GM12878 (cell line): ENCODE results near the gene APOA4. TPM values are rescaled to one million over a fixed set of nuclear protein-coding genes. Genes with fewer than 3 reads are reported as not detected.

Experiments
- ATAC-seq: fragments of 200-7000 bp; cut with Tn5 transposase; 3 replicates; pipeline ENCODE4 v1.9.1; 2020; ENCODE audit warnings: mild to moderate bottlenecking, moderate library complexity
- BruUV-seq: library from RNA; stranded (reverse); fragments of 400-500 nt; replicated peaks from 2 replicates; lab custom pipeline; 2021; lab: Mats Ljungman, UMichigan
- CTCF ChIA-PET: fragments of 300-600 bp; sonication (Branson Sonifier 250); formaldehyde crosslinking; extraction: SDS; loops from one replicate; lab custom pipeline; 2021; ENCODE audit warnings: inconsistent platforms; lab: Yijun Ruan, JAX
- POLR2A ChIA-PET: fragments of 350-600 bp; formaldehyde crosslinking; extraction: SDS; loops from one replicate; lab custom pipeline; 2021; ENCODE audit warnings: inconsistent platforms; lab: Charles Lee
- RAD21 ChIA-PET: fragments of 300-600 bp; sonication (Branson Sonifier 250); formaldehyde crosslinking; loops from one replicate; lab custom pipeline; 2023; ENCODE audit warnings: antibody characterized with exemption; ENCODE audit not compliant: unreplicated experiment; lab: Charles Lee
- SMC1A ChIA-PET: fragments of 300-600 bp; sonication (Branson Sonifier 250); formaldehyde crosslinking; loops from one replicate; lab custom pipeline; 2023; ENCODE audit not compliant: unreplicated experiment, uncharacterized antibody; lab: Charles Lee
- DNase-seq: peaks from one replicate; pipeline ENCODE4 v3.0.0-alpha.2; 2011; ENCODE audit warnings: low read depth, low spot score
- FAIRE-seq: peaks from 3 replicates; lab custom pipeline; 2011; peaks lifted over from hg19 to GRCh38; lab: Jason Lieb, UNC
- H2AFZ ChIP-seq: 2 replicates; pipeline ENCODE4 v1.6.0; 2011; ENCODE audit warnings: low read depth, low read length, control low read depth; ENCODE audit not compliant: control insufficient read depth
- H3K27ac ChIP-seq: 2 replicates; pipeline ENCODE4 v1.5.1; 2011; ENCODE audit warnings: control low read depth; ENCODE audit not compliant: control insufficient read depth, insufficient read depth
- H3K27me3 ChIP-seq, 2 experiments: replicated peaks in 1 of 2; 2 replicates each; pipeline versions ENCODE4 v1.6.0 to v1.6.1; 2011; ENCODE audit warnings: low read length in 1 of 2; ENCODE audit not compliant: control insufficient read depth in 2 of 2, insufficient read depth in 2 of 2
- H3K36me3 ChIP-seq, 2 experiments: 2 replicates each; pipeline ENCODE4 v1.5.1; 2011; ENCODE audit warnings: low read length in 1 of 2; ENCODE audit not compliant: control insufficient read depth in 2 of 2, insufficient read depth in 2 of 2
- H3K4me1 ChIP-seq: 2 replicates; pipeline ENCODE4 v1.6.1; 2011; ENCODE audit warnings: mild to moderate bottlenecking, low read length, moderate library complexity, mixed read lengths; ENCODE audit not compliant: control insufficient read depth, insufficient read depth
- H3K4me2 ChIP-seq: 2 replicates; pipeline ENCODE4 v1.6.0; 2011; ENCODE audit warnings: control low read depth; ENCODE audit not compliant: control insufficient read depth, insufficient read depth
- H3K4me3 ChIP-seq: fragments of 200-600 bp; sonication (generic); 2 replicates; pipeline ENCODE4 v1.5.1; 2016
- H3K79me2 ChIP-seq: 2 replicates; pipeline ENCODE4 v1.6.0; 2011; ENCODE audit warnings: low read length; ENCODE audit not compliant: control insufficient read depth, insufficient read depth
- H3K9ac ChIP-seq: 2 replicates; pipeline ENCODE4 v1.8.0; 2011; ENCODE audit warnings: low read length, control low read depth, mixed read lengths; ENCODE audit not compliant: control insufficient read depth, insufficient read depth
- H3K9me3 ChIP-seq: replicated peaks from 3 replicates; pipeline ENCODE4 v1.5.1; 2011; ENCODE audit warnings: mild to moderate bottlenecking, low read length; ENCODE audit not compliant: control insufficient read depth, insufficient read depth
- H4K20me1 ChIP-seq: 2 replicates; pipeline ENCODE4 v1.6.0; 2011; ENCODE audit not compliant: control insufficient read depth, insufficient read depth
- CHD1 ChIP-seq: IDR thresholded peaks from 2 replicates; pipeline ENCODE4 v1.6.1; 2012; ENCODE audit warnings: low read depth, low read length, improper control_type of control experiment
- EGR1 ChIP-seq, 2 experiments: IDR thresholded peaks; 1 replicate in 1 of 2; 2 replicates in 1 of 2; pipeline ENCODE4 v1.6.1; 2011 to 2012; ENCODE audit warnings: low read depth in 2 of 2, low read length in 2 of 2, borderline replicate concordance in 1 of 2, mild to moderate bottlenecking in 1 of 2, moderate library complexity in 1 of 2
- FOXM1 ChIP-seq: IDR thresholded peaks from 2 replicates; pipeline ENCODE4 v1.6.1; 2012; ENCODE audit warnings: low read depth, mild to moderate bottlenecking, inconsistent platforms, low read length, moderate library complexity
- JUNB ChIP-seq: IDR thresholded peaks from 2 replicates; pipeline ENCODE4 v1.6.1; 2016; ENCODE audit warnings: antibody characterized with exemption, mild to moderate bottlenecking
- JUND ChIP-seq: IDR thresholded peaks from 2 replicates; pipeline ENCODE4 v1.6.1; 2012; ENCODE audit warnings: low read depth, mild to moderate bottlenecking, low read length, improper control_type of control experiment, moderate library complexity
- KDM1A ChIP-seq: fragments of 200-600 bp; sonication (generic); IDR thresholded peaks from 2 replicates; pipeline ENCODE4 v1.6.1; 2016; ENCODE audit warnings: borderline replicate concordance
- KLF5 ChIP-seq: fragments of 450-650 bp; IDR thresholded peaks from 2 replicates; pipeline ENCODE4 v1.6.1; 2014; ENCODE audit warnings: mild to moderate bottlenecking; ENCODE audit not compliant: partially characterized antibody
- NFXL1 ChIP-seq: fragments of 450-650 bp; IDR thresholded peaks from 2 replicates; pipeline ENCODE4 v1.6.1; 2017; ENCODE audit warnings: antibody characterized with exemption, mild to moderate bottlenecking, borderline replicate concordance
- NRF1 ChIP-seq: conservative IDR thresholded peaks from 2 replicates; pipeline ENCODE4 v1.6.1; 2011; ENCODE audit warnings: mild to moderate bottlenecking, low read depth, low read length, improper control_type of control experiment
- POU2F2 ChIP-seq: IDR thresholded peaks from 3 replicates; pipeline ENCODE4 v1.6.1; 2011; ENCODE audit warnings: low read depth, mild to moderate bottlenecking, low read length, borderline replicate concordance
- RCOR1 ChIP-seq: conservative IDR thresholded peaks from 2 replicates; pipeline ENCODE4 v1.6.1; 2012; ENCODE audit warnings: low read depth, low read length, improper control_type of control experiment
- RFX5 ChIP-seq: IDR thresholded peaks from 2 replicates; pipeline ENCODE4 v1.6.1; 2011; ENCODE audit warnings: low read depth, low read length, improper control_type of control experiment
- SIN3A ChIP-seq: IDR thresholded peaks from 2 replicates; pipeline ENCODE4 v1.6.1; 2012; ENCODE audit warnings: low read depth, low read length, improper control_type of control experiment
- TAF1 ChIP-seq: IDR thresholded peaks from 2 replicates; pipeline ENCODE4 v1.6.1; 2011; ENCODE audit warnings: mild to moderate bottlenecking, low read depth, low read length, borderline replicate concordance
- TCF3 ChIP-seq: IDR thresholded peaks from 2 replicates; pipeline ENCODE4 v1.6.1; 2012; ENCODE audit warnings: low read depth, mild to moderate bottlenecking, low read length, borderline replicate concordance; ENCODE audit not compliant: insufficient read depth
- WGBS: methylation state at CpG from one replicate; pipeline ENCODE4 v1.1.6; 2016; ENCODE audit warnings: low lambda C conversion rate; ENCODE audit not compliant: insufficient replicate concordance, insufficient coverage; ENCODE audit errors: missing lambda C conversion rate; 5-methylcytosine and 5-hydroxymethylcytosine counted together
- in situ Hi-C: fragments of 300-500 bp; cut with MboI; formaldehyde crosslinking; loops from 9 replicates; pipeline ENCODE4 v1.14.3; 2018; ENCODE audit warnings: mixed read lengths
- intact Hi-C: fragments of 100-400 bp; cut with micrococcal nuclease; formaldehyde crosslinking; loops from one replicate; pipeline ENCODE4 v1.14.2; 2022; ENCODE audit not compliant: unreplicated experiment
- polyA plus RNA-seq, 11 experiments: library from polyadenylated mRNA; depleted of rRNA in 4 of 11; unstranded in 6 of 11; stranded (reverse) in 5 of 11; fragments of >200 nt; fragmentation: Nextera tagmentation in 4 of 11; fragmentation: Illumina TruSeq in 1 of 11; extraction: Ambion mirVana in 4 of 11; extraction: Trizol in 1 of 11; gene quantifications; 1 replicate in 1 of 11; 2 replicates in 10 of 11; pipeline versions ENCODE4 v1.2.1 to v1.2.3, GENCODE V29; 2011 to 2016; ENCODE audit warnings: inconsistent platforms in 2 of 11, missing spikeins in 2 of 11, low read depth in 1 of 11
- total RNA-seq, 4 experiments: library from RNA; depleted of rRNA in 3 of 4; stranded (reverse); fragments of >200 nt in 3 of 4; fragmentation: Illumina TruSeq in 1 of 4; extraction: Trizol in 1 of 4; gene quantifications; 2 replicates each; pipeline versions ENCODE4 v1.2.1 to v1.2.3, GENCODE V29; 2013 to 2021
- TF ChIP-seq, protein P1 (sequence below): IDR thresholded peaks from 2 replicates; pipeline ENCODE4 v1.6.1; 2011; ENCODE audit warnings: borderline replicate concordance, low read depth, mild to moderate bottlenecking, moderate library complexity, low read length; ENCODE audit not compliant: insufficient read depth, poor library complexity, severe bottlenecking

The APOA4 gene
- total and polyA plus RNA-seq, 10 of the 15 experiments (the other 5 are each of a cell fraction or from before 2014, with no cell fraction given), result not detected

- TF ChIP-seq RCOR1 (no peak), POU2F2 (no peak), KDM1A (no peak), SIN3A (no peak), KLF5 (no peak), FOXM1 (no peak), RFX5 (no peak)
Measured at GRCh38 chr11:116869610-116870009, 46.5 kb upstream of the APOA4 start (continued).

DNA sequence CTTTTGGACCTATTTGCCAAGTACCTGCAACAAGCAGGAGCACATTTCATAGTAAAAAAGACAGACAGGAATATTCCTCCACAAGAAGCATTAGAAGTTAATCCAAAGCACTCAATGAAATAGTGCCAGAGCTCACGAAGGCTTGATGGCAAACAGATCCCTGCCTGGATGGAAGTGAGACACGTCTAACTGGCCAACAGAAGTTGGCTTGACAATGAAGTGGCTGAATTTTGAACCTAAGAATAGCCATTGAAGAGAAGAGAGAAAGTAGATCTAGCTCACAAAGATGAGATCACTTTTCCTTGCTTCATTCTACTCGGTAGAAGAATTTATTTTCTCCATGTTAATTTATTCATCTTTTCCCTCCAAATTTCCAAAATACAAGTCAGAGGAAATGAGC lies 45.0 kb upstream of the APOA4 start:
- CTCF ChIA-PET, result interaction anchor here (1.5 kb wide), 1 partner anchor 77 kb away, joined by 3 read pairs; the partner anchor contains the start of gene APOA5
- intact Hi-C loops (no loop called here), in situ Hi-C loops (no loop called here)
- DNase-seq (no peak), FAIRE-seq (no peak), ATAC-seq (no peak)
- Histone ChIP-seq H3K27ac (no peak overlapping the region), H4K20me1 (no peaks in the 10 kb centered on the region), H3K4me3 (no peak overlapping the region), H3K36me3 (peaks cover 9 to 18% of the 10 kb centered on the region in 2 experiments), H3K27me3 (no peaks in the 10 kb centered on the region), H3K9ac (no peak overlapping the region), H3K4me2 (no peak overlapping the region), H3K4me1 (no peaks in the 10 kb centered on the region), H2AFZ (no peak overlapping the region), H3K9me3 (no peaks in the 10 kb centered on the region), H3K79me2 (no peaks in the 10 kb centered on the region)
- TF ChIP-seq, protein P1, sequence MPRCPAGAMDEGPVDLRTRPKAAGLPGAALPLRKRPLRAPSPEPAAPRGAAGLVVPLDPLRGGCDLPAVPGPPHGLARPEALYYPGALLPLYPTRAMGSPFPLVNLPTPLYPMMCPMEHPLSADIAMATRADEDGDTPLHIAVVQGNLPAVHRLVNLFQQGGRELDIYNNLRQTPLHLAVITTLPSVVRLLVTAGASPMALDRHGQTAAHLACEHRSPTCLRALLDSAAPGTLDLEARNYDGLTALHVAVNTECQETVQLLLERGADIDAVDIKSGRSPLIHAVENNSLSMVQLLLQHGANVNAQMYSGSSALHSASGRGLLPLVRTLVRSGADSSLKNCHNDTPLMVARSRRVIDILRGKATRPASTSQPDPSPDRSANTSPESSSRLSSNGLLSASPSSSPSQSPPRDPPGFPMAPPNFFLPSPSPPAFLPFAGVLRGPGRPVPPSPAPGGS, result no peak
- TF ChIP-seq TAF1, result no peak
- TF ChIP-seq EGR1 (IDR thresholded peaks at IDR 0.05; ENCODE audit: borderline replicate concordance in 1 of 2, low read depth in 2 of 2, low read length in 2 of 2), result no peak
- TF ChIP-seq NRF1, result no peak
- no peak for TF ChIP-seq JUND
- no peak for TF ChIP-seq JUNB
- no peak for TF ChIP-seq TCF3
- TF ChIP-seq NFXL1, result no peak
- no peak for TF ChIP-seq CHD1
- TF ChIP-seq POU2F2, result no peak
- WGBS, result 97% methylated on average over 3 of the region's 3 CpGs
- SMC1A ChIA-PET, result interaction anchor here (0.7 to 2.4 kb wide), 2 partner anchors 11 to 86 kb away, joined by 3 to 7 read pairs; no protein-coding TSS in a partner anchor
- RAD21 ChIA-PET, result no interaction called here
- no TSS peak for BruUV-seq
- POLR2A ChIA-PET, result no interaction called here
